GM21576 (cell line): ENCODE measurements around the gene ZNHIT2.

Experiments
- ATAC-seq: cut with Tn5 transposase; IDR thresholded peaks from one replicate; pipeline ENCODE4 v1.9.1; 2021; ENCODE audit warnings: mild to moderate bottlenecking, moderate library complexity; ENCODE audit not compliant: unreplicated experiment

ZNHIT2 gene

DNA sequence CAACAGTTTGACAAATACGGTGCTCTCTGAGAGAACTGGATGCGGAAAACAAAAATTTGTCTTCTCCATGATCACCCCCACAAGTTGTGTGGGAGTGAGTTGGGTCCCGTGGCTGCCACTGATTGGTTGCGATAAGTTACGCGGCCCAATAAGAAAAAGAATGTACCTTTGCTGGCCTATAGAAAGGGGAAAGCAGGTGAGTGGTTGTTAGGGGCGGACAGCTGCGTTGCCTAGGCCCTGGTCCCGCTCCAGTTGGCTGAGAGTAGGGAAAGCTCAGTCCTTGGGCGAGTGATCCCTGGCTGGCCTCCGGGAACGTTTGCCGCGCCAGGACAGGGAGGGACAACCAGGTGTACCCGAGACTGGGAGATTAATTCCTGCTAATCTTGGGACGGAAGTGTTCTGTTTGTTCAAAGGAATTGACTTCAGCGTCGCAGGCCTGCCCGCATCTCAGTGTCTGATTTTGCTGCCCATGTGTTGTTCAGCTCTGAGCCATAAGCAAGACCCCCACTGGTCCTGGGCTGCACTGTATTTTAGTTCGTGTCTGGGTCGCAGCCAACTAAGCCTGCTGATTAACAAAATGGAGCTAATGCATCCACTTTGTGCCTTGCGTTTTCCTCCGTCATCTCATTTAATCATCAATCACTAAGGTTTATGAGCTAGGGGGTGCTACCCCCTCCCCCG lies 17.6 kb upstream of the ZNHIT2 start:
- ATAC-seq = peak; percentile 52

DNA sequence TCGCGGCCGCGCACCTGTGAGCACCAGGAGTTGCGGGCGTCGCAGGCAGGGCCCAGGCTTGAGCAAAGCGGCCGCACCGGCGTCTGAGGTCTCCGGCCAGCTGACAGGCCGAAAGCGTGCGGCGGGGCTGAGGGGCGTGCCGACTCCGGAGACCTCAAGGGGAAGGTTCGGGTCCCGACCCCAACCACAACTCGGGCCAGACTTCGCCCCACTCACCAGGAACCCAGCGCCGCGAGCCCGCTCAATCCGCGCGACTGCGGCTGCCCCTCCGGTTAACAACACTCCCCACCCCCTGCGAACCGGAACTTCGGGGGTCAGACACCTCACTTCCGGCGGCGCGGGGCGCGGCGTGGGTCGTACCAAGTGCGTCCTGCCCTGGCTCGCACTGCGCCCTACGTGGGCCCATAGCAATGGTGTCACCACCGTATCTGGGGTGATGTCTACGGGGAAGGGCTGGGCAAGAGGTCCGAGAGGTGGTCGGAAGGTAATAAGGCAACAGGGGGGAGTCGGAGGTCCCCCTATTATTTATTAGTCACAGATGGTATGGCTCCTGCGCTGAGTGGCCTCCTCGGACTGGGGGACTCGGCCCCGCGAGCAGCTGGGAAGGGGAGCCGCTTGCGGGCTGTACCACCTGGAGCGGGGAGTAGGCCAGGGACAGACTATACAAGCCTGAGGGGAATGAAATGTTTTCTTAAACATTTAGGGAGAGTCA lies 16.9 kb upstream of the ZNHIT2 start, which contains the start of gene SYVN1:
SYVN1 (minus strand) TSS at position 280 of the 712 bp plus-strand sequence. CDS start 918 bp downstream, outside the sequence.
- peak; percentile 44 for ATAC-seq

DNA sequence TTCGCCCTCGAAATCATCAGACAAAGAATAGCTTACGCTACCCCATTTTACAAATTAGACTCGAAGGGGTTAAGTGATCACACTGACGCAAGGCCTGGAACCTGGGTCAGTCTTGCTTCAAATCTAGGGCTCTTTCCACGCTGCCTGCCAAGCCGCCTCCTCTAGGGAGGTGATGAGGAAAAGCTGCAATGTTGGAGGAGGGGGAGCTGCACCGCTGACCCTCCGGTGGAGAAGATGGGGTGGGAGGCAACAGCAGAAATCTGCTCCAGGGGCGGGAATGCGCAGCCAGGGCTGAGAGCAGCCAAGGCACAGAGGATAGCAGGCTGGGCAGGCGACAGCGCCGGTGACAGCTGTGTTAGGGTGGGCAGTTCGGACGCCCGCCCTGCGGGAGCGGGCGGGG lies 16.2 kb upstream of the ZNHIT2 start:
- ATAC-seq = no peak

DNA sequence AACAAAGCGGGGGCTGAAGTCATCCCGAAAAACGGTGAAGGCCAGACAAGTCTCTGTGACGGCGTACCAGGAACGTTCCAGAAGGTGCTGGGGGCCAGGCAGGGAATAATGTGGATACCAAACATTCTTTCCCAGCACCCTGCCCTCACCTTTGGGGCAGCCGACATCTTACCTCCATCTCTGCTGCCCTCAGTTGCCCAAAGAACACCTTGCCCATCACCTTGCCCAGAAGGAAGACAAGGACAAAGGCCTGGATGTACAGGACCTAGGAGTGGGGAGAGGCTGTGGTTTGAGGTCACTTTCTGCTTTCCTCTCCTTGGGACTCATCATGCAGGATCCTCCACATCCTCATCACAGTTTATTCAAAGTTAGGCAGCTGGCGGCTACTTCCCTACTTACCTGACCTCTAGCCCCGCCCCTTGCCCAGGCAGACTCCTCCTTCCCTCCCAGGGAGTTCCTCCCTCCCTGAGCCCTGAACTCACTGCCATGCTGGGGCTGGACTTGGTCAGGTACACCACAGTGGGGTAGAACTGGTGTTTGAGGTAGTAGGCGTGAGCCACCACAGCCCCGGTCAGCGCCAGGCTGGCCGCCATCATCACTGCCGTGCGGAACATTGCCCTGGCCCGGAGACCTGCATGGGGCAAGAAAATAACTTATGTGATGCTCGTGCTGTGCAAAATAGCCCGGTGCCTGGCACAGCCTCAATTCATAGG lies 15.6 kb upstream of the ZNHIT2 start:
- no peak for ATAC-seq

DNA sequence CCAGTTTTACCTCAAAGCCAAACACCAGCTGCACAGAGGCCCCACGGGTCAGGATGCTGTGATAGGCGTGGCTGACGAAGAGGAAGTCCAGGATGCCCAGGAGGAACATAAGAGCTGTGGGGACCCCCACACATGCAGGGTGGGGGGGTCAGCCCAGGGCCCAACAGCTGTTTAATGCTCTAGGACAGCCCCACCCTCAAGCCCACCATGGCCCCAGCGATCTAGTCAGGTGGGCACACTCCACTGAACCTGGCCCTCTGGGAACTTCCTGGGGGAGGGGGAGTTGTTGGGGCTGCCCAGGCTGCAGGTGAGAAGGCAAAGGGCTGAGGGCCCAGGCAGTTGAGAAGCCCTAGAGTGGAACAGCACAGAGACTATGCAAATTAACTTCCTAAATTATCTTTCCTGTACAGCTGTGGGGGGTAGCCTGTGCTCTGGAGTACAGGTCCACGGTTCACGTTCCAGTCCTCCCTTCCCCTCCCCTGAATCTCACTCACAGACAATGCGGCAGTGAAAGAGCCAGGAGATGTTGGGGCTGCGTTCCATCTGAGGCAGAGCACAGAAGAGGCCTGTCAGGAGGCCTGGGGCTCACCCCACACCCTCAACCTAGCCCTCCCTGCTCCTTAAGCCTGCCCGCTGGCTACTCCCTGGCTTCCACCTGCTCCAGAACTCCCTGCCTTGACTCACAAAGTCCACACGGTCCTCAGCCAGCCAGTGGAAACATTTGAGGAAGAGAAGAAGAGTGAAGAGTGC lies 14.9 kb upstream of the ZNHIT2 start:
- peak; percentile 32 for ATAC-seq

DNA sequence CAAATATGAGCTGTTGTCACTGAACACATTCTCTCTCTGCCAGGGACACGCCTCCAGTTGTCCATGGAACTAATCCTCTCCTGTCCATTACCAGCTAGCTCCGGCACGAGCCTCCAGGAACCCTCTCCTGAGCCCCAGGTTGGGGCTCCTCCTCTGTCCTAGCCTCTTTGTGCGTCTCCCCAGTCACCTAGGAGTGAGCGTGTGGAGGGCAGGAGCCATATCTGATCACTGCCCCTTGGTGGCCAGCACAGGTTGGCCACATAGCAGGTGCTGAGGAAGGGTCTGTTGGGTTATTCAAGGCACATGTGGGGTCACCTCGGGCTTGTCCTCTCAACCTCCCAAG lies 14.4 kb upstream of the ZNHIT2 start:
- ATAC-seq = no peak

DNA sequence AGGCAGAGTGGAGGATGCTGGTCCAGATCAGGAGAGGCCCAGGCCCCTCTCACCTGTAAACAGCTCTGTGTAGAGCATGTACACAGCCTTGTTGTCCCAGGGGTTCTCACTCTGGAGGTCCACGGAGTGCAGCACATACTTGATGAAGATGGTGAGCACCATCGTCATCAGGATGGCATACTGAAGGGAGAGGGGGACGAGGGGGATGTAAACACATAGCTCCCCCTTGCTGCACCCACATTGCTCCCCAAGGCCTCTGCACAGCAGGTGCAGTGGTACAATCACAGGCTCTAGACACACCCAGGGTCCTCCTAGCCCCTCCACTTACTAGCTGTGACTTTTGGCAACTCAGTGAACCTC lies 13.9 kb upstream of the ZNHIT2 start:
- no peak for ATAC-seq

DNA sequence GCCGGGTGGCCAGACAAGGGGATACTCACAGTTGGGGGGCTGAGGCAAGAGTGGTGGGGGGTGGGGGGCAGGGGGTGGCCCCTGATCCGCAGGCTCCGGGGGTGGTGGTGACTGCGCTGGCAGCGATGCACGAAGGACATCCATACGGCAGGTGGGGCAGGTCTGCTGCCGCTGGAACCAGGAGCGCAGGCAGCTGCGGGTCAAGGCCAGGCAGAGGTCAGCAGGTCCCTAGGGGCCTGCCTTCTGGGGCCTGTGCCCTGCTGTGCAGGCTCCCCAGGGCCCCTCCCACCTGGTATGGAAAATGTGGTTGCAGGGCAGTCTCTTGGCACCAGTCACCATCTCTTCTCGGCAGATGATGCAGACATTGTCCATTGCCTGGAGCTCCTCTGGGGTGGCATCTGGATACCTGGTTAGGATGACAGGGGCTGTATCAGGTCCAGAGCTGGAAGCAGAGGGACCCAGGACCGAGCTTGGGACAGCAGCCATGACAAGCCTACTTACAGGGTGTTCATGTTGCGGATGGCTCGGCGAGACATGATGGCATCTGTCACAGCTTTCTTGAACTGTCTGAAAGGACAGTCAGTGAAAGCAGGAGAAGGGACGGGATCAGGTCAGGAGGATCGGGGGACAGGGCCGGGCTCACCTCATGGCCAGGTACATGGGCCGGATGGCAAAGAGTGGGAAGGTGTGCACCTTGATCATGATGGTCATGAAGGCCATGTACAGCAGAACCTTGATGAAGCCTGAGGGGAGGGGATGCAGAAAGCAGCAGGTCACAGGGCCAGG lies 13.3 kb upstream of the ZNHIT2 start:
- ATAC-seq = no peak

DNA sequence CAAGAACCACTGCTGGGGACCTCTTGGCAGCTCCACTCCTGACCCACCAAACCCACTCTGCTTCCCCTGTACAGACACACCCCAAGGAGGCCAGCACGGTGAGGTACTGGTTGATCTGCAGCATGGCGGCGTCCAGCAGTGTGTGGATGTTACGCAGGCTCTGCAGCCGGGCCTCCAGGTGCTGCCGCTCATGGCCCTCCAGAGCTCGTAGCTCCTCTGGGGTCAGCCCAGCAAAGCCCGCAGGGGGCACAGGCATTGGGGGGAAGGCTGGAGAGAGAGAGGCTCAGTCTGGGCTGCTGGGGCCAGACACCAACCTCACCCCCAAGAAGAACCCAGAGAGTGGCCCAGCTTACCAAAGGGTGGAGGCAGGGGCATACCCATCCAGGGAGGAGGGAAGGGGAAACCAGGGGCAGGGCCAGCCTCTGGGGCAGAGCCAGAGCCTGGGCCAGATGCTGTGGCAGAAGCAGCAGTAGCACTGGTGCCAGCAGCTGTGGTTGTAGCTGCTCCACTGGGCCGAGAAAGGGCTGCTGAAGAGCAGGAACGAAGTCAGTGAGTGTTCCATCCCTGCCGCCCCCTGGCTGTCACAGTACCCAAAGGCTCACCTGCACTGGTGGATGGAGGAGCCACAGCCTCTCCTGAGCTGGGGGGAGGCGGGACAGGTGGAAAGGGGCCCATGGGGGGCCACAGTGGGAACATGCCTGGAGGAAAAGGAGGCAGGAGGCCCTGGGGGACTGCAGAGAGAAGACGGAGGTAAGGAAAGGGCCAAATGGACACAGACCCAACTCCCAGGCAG lies 12.3 kb upstream of the ZNHIT2 start:
- ATAC-seq = no peak

DNA sequence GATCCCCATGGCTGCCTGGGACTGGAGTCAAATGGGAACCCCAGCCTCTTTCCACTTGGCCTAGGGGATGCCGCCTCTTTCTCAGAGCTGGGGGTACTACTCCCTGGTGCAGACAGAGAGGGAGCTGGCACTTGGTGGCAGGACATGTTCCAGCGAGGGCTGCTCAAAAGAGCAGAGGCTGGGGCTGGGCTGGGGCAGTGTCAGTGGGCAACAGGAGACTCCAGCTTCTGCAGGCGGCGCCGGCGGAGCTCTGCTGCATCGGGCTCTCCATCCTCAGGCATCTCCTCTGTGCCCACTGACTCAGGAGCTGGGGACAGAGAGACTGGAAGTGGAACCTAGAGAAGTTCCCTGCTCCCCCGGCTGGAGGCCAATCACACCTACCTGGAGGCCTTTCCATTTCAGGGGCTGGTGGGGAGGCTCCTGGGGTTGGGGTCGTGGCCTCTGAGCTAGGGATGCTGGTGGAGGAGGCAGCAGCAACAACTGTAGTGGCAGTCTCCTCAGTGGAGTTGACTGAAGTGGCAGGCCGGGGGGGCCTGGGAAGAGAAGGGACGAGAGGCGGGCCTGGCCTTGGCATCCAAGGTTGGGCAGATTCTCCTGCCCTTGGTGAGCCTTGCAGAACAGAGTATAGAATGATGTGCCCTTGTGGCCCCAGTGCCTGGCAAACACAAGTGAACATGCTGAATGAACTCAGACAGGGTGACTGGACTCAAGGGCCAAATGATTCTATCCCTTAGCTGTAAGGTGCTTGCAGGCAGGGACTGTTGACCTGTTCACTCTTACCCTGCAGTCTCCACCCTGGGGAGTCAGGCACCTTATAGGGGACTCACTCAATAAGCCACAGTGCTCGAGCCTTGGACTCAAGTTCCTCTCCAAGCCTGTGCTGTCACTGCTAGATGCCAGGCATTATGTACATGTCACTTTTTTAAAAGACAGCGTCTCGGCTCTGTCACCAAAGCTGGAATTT lies 11.0 kb upstream of the ZNHIT2 start:
- no peak for ATAC-seq

DNA sequence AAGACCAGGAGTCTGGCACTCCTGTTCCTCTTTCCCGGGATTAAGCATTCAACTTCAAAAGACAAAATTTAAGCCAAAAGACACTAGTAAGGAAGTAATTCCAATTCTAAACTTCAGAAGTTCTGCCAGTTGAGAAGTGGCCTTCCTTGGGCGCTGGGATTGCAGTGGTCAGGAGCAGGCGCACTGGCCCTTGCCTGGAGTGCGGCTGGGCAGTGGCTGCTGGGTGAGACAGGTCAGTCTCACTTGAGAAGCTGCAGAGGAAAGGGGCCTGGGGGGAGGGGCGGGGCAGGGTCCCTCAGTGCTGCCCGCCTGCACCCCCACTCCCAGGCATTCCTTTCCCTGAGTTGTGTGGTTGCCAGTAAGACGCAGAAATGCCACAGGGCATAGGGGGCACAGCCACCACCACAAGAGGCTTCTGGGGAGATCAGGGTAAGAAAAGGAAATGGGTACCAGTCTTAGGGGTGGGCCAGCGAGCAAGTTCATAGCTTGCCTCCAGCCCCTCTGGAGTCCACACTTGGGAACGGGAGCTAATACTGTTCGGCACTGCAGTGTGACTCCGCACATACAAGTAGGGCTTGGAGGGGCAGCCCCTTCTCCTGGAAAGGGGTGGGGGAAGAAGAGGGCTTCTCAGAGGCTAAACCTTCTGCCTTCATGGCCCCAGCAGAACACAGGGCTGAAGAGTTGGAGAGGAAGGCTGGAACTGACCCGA lies 10.1 kb upstream of the ZNHIT2 start:
- ATAC-seq = no peak

DNA sequence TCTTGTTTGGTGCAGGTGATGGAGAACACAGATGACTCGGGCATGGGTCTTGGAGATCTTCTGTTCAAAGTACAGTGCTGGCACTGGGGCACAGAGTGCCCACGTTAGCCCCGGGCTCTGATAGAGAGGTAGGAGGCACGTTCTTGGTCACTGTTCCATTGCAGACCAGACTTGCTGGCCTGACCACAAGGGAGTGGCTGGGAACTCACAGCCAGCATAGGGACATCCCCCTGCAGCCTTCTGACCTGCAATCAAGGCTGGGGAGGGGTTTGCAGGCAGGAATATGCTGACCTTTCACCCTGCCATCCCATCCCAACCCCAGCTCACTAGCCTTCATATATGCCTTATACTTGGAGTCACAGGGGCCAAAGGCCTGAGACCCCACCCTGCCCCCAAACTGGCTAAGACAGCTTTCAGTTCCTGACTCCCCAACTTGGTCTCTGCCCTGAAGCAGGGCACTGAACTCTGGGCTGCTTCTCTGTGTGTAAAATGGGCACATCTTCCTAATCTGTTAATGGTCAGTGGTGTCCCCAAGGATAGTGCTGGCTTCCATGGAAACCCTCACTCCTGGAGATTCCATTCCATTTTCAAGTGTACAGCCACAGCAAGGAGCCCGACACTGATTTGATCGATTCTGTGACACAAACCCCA lies 9.2 kb upstream of the ZNHIT2 start:
- ATAC-seq = no peak

DNA sequence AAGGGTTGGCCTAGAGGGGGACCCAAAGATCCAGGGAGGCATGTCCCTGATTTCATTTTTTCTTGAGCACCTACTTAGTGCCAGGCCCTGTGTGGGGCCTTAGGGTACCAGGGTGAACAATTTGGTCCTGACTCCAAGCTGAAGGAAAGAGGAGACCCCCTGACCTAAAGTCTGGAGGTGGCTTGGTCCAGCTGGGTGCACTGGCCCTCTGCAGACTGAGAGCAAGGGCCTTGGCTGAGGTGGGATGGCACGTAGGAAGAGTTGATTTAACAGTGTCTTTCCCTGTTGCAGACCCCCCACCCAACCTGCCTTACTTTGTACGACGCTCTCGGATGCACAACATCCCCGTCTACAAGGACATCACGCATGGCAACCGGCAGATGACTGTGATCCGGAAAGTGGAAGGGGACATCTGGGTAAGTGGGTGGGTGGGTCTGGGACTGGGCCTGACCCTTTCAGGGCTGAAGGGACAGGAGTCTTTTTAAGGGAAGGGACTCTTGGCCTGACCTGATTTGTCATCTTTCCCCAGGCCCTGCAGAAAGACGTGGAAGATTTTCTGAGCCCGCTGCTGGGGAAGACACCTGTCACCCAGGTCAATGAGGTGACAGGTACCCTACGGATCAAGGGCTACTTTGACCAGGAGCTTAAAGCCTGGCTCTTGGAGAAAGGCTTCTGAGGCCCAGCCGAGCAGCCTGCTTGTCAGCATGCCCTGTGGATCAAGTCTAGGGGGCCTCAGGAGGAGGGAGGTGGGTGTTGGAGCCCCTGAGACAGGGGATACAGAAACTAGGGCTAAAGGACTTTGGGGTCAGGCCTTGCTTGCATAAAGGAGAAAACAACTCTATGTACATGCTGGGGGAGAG lies 7.9 kb upstream of the ZNHIT2 start:
- ATAC-seq = no peak

DNA sequence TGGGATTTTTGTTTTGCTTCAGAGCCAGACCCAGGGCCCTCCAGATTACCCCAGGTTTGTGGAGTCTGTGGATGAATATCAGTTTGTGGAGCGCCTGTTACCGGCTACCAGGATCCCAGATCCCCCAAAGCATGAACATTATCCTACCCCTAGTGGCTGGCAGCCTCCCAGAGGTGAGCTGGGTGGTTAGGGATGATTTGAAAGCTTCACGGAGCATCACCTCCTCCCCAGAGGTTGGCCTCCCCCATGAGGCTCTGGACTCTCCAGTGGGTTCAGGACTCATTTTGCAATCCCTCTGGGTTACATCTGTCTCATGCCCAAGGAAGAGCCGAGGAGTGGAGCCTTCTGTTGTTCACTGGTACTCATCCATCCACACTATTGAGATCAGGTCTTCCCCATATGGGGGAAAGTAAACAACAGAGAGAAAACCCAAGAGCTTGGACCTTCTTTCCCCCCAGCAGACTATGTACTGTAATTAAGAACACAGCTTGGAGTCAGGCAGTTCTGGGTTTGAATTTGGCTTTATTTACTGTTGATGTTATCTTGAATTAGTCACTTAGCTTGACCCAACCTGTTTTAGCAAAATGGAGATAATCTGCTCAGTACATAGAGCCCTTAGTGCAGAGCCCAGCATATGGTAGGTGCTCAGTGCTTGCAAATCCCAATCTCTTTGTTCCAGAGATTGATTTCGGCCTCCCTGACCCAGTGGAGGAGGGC lies 7.1 kb upstream of the ZNHIT2 start:
- no peak for ATAC-seq

DNA sequence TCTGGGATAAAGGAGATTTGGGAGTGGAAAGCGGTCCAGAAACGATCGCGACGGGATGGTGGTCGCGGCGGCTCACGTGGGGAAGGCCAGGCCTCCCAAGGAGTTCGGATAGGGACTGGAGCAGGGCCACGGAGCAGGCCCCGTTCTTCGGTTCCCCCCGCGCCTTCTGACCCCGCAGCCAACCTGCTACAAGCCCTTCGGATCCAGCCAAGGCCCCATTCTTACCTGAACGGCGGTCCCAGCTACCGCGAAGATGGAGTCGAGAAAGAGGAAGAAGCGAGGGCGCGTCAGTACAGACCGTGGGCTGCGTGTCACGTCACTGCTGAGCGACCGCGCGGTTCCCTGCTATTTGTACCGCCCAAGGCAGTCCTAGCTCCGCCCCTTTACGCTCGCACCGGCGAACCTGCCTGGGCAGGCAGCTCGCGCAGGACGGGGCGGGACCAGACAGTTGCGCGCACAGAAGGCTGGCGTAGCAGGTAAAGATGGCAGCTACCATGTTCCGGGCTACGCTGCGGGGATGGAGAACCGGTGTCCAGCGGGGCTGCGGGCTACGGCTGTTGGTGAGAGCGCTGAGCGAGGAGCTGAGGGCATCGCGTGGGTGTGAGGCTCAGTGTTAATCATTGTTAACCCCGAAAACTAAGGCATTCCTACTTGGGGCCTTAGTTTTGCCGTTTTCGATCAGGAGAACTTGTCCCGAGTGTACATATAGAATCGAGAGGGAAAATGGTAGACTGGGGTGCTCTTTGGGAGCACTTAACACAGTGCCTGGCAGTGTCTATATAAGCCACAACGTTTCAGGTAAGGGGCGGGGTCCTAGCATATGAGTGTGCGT lies 4.6 kb upstream of the ZNHIT2 start, which contains the start of the genes FAU and MRPL49:
FAU (minus strand) TSS at position 270 of the 832 bp plus-strand sequence. CDS start 321 bp downstream, outside the sequence.
MRPL49 (plus strand) TSS at position 457 of the 832 bp plus-strand sequence; CDS start at position 483, 26 bp downstream.
- ATAC-seq = peak; percentile 64
